SW 1271 (cell line): ENCODE data around the gene LCNL1.

ENCODE experiments used
- DNase-seq, 2 experiments: peaks; one replicate each; lab custom pipeline; 2025; lab: John Stamatoyannopoulos, UW

The LCNL1 gene

GRCh38 chr9:137011907-137012675 lies 29.3 kb downstream of the LCNL1 start:
- DNase-seq, result no peak

GRCh38 chr9:137012694-137013570 lies 30.1 kb downstream of the LCNL1 start:
- DNase-seq, result no peak

DNA sequence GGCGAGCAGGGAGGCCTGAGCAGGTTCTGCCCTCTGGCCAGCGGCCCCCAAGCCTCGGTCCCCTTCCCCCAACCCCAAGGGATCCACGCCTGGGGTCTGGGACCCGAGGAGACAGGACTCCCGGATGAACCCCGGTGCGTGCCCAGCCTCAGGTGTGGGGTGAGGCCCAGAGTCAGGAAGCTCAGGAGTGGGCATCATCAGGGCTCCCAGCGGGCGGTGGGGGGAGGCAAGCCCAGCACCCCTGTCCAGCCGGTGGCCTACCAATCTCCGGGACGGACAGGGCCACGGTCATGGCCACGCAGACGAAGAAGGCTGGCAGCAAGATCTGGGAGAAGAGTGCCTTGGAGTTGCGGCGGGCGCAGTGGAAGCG lies 30.8 kb downstream of the LCNL1 start:
- DNase-seq, result no peak

GRCh38 chr9:137014166-137014565 lies 31.4 kb downstream of the LCNL1 start:
- no peak for DNase-seq

DNA sequence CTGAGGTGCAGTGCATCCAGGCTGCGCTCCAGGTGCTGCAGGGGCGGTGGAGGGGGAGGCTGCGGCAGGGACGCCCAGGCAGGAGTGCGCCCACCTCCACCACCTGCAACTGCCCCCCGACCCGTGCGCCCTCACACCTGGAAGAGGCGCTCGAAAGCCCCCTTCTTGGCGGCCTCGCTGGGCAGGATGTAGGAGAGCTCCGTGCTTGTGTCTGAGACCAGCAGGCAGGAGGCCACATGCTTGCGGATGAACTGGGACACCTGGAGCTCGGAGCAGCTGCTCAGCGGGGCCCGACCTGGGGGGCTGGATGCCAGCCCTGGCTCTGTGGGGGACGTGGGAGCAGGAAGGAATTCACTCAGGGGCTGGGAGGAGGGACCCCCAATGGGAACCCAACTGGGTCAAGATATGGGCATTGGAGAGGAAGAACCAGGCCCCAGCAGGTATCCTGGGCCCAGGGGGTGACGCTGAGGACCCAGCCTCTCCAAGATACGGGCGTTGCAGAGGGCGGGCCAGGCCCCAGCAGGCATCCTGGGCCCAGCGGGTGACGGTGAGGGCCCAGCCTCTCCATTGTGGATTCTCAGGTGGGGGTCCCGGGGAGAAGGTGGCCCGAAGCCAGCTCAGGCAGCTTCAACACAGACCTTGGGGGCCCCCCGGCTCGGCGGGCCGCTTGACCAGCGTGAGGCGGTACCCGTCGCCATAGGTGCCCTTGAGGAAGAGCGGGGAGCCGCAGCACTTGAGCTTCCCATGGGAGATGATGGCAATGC lies 32.2 kb downstream of the LCNL1 start:
- no peak for DNase-seq

- DNase-seq, result no peak
These were observed 32.7 kb downstream of the LCNL1 start for GRCh38 chr9:137015540-137015930.

GRCh38 chr9:137015976-137016375 lies 33.2 kb downstream of the LCNL1 start:
- no peak for DNase-seq

- DNase-seq, result no peak
These were observed 33.6 kb downstream of the LCNL1 start for GRCh38 chr9:137016436-137016835.

- no peak for DNase-seq
These were observed 34.3 kb downstream of the LCNL1 start for GRCh38 chr9:137017071-137017470.

DNA sequence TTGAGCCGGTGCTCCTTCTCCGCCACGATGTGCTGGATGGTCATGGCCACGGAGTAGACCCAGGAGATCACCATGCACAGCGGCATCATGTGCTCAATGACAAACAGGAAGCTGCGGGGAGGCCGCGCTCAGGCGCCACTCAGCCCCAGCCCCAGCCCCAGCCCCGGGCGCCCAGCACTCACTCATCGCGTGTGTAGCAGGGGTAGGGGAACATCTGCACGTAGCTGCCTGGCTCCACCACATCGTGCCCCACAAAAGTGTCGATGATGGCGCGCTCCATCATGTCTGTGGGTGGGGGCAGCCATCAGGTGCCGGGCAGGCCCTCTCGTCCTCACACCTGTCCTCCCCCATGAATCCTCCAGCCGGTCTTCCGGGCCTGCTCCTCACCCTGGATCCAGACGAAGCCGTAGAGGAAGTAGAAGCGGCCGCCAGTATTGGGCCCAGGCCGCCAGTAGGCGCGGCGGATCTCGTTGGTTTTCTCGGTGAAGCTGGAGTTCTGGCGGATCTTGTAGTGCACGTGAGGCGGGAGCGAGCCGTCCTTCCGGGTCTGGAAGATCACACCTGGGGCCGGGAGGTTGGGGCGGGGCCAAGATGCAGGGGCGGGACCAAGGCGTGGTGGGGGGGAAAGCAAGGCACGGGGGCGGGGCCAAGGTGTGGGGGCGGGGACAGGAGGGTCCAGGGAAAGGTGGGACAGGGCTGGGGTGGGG lies 35.2 kb downstream of the LCNL1 start:
- DNase-seq, result no peak

DNA sequence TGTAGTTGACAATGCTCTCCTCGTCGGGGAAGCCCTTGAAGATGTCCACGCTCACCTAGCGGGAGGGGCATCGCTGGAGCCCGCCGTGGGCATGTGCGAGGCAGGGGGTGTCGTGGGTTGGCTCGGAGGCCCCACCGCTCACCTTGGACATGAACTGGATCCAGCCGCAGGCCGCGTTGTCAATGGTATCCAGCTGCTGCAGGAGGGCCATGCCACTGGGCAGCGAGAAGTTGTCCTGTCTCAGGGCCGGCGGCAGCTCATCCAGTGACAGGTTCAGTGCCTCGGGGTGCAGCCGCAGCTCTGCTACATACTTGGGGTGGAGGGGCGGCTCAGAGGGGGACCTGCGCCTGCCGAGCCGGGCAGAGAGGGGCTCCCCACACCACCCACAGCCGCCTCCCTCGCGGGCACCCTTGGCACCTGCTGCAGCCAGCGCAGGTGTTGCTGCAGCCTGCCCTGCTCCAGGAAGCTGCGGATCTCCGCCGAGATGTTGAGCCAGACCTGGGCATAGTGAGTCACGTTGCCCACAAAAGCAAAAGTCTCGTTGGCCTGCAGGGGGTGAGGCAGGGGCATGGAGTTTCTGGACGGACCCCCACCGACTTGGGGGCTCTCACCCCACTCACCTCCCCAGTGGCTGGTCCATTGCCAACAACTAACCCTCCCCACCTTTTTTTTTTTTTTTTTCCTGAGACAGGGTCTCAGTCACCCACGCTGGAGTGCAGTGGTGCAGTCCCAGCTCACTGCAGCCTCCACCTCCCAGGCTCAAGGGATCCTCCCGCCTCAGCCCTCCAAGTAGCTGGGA lies 36.2 kb downstream of the LCNL1 start:
- DNase-seq, result no peak

DNA sequence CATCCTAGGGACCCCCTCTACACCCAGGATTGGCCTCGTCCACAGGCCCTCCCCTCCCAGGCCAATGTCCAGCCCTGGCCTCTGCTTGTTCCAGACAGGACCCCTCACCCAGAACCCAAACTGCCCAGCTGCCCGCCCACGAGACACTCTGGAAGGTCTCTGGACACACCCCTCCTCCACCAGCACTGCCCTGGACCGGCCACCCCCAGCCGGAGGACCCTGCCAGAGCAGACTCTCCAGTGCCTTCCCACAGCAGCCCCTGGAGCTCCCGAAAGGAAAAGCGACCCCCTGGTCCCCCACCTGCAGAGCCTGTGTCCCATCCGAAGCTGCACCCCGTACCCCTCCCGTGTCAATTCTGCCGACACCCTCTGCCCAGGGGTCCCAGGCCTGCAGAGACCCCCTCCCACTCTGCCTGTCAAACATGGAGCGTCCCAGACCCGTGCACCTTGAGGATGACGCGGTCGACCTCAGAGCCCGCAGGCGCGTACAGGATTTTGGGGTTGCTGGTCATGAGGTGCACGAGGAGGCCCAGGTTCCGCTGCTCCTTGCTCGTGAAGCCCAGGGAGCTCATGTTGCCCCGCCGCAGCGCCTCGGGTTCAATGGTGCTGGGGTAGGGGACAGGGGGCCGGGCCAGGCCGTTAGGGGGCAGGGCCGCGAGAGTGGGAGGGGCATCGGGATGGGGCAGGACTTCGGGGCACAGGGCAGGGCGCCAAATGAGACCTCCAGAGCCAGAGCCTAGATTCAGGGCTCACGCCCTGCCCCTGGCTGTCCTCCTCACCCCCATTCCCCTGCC lies 37.3 kb downstream of the LCNL1 start:
- no peak for DNase-seq

- no peak for DNase-seq
These were observed 38.2 kb downstream of the LCNL1 start for GRCh38 chr9:137020771-137021567.

DNA sequence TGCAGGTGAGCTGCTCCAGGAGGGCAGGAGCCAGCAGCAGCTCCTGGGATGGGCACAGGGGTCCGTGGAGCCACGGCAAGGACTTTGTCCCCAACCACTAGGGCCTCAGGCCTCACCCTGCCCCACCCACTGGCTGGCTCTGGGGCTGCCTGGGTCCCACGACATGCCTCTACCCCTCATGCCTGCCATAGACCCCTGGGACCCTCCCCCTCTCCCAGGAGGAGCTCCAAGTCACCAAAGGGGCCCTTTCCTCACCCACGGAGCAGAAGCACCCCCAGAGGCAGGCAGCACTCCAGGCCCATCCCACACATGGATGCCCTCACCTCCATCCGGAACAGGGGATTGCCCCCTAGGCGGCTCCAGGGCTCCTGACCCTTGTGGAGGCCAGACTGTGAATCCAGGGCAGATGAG lies 38.8 kb downstream of the LCNL1 start:
- DNase-seq, result no peak

DNA sequence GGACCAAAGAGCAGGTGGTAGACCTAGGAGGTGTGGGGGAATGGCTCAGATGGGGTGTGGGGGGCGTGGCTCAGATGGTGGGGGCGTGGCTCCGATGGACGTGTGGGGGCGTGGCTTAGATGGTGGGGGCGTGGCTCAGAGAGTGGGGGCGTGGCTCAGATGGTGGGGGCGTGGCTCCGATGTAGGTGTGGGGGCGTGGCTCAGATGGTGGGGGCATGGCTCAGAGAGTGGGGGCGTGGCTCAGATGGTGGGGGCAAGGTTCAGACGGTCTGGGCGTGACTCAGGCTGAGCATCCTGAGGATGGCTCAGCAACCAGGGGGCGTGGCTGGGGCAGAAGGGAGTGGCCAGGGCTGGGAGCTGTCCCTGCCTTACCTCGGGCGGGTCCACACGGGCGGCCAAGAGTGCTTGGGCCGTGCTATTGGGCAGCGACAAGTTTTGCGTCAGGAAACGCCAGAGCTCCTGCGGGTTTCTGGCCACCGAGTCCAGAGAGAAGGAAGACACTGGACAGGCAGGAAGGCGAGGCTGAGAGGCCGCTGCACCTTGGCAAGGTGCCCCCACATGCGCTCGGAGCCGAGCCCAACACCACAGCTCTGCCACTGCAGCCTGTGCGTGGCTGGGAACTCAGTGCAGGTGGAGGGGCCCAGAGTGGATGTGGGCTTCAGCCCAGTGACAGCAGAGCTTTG lies 39.3 kb downstream of the LCNL1 start:
- peak; percentile 74 to 77 for DNase-seq

DNA sequence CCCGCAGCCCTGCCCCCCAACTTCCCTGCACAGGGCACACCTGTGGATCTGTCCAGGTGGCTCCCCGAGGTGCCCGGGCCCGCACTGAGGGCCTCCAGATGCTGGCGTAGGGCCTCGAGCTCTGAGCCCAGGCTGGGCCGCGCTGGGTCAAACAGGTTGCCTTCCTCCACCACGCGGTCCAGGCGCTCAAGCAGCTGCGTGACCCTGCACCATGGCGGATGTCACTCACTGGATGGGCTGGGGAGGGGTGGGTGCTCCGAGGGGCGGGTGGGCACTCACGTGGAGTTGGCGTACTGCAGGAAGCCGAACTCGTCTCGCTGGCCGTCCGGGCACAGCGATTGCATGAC lies 39.8 kb downstream of the LCNL1 start:
- DNase-seq, result no peak

DNA sequence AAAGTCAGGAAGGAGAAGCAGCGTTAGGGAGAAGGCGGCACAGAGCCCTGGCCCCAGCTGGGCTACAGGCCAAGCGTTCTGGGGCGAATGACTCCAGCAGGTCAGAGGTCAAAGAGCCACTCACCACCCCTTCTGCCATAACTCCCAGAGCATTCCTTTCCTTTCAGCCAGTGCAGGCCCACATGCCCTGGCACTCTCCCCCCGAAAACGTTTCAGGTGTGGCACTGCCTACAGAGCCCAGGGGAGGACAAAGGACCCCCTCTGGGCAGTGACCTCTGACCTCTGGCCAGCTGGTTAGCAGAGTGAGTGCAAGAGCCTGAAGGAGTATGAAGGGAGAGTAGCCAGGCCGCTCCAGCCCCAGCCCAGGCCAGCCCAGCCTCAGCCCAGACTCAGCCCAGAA lies 40.4 kb downstream of the LCNL1 start:
- DNase-seq, result no peak

DNA sequence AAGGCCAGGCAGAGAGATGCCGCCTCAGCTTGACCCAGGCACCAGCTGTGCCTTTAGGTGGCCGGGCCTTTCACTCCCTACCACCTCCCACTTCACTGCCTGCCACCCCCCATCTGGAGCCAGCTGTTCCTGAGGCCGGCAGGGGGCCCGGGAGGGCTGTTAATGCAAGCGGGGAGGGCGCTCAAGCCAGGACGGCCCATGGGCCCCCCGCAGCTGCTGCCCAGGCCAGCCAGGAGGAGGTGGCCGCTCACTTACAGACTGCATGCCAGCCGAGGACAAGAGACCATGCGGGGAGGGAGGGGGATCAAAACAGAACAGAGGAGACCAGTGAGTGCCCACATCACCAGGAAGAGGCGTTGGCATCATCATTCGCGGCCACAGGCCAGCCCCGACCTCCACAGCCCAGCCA lies 40.8 kb downstream of the LCNL1 start:
- no peak for DNase-seq

DNA sequence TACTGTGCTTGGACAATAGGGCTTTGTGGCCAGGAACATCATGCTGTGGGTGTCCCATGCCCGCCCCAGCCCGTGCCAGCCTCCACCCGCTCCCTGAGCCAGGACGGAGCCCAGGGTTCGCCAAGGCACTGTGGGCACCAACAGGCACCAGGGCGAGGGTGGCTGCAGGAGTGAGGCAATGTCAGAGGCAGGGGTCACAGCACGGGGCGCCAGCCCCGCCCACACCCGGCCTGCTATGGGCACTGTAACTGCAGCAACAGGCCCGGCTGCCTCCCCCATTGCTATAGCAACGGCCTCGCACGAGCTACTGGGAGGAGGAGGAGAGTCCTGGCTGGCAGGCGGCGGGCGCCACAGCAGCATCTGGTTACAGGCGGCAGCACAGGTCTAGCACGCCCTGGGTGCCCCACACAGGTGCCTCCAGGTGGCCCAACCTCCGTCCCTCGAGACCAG lies 42.7 kb downstream of the LCNL1 start:
- DNase-seq, result no peak
